GM21515 (cell line): ENCODE data around the gene WWOX.

Source experiments
- ATAC-seq: cut with Tn5 transposase; IDR thresholded peaks from one replicate; pipeline ENCODE4 v1.9.1; 2021; ENCODE audit not compliant: unreplicated experiment

The WWOX gene

GRCh38 chr16:78812582-78812981 is 713.1 kb downstream of the WWOX start:
- no peak for ATAC-seq

GRCh38 chr16:78813661-78814311 is 714.3 kb downstream of the WWOX start:
- ATAC-seq, result no peak

DNA sequence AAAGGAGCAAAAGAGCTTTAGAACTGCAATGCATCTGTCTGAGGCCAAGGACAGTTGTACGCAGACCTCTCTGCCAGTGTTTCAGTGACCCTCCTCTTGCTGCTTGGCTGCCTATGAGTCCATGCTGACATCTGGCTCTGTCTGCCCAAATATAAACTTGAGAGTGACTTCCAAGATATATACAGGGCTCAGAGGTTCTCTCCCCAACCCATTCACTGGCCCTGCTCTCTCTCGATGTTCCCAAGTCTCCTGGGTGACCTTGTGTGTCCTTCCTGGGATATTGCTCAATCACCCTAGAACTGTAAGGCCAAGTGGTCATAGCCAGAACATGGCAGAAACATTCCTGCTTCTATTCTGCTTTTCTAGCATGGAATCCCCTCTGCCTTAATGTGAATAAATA is 716.3 kb downstream of the WWOX start:
- no peak for ATAC-seq

- ATAC-seq, result no peak
These were observed 717.2 kb downstream of the WWOX start for GRCh38 chr16:78816499-78817195.

GRCh38 chr16:78817200-78817739 is 717.8 kb downstream of the WWOX start:
- ATAC-seq, result no peak

DNA sequence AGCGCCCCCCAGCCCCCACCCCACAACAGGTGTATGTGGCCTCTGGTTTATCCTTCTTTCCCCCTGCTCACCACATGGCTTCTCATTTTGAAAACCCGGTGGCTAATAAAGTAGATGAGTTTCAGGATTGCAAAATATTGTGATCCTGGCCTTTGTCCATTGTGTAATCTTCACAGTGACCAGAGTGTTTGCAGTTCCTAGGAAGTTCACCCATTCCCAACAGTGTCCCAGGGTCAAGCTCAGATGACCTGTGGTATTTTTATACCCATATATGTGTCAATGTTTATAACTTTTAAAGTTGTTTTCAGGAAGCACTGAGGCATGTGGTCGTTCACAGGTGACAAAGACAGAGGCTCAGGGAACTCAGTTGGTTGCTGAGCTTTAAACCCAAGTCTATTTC is 721.9 kb downstream of the WWOX start:
- ATAC-seq, result no peak

DNA sequence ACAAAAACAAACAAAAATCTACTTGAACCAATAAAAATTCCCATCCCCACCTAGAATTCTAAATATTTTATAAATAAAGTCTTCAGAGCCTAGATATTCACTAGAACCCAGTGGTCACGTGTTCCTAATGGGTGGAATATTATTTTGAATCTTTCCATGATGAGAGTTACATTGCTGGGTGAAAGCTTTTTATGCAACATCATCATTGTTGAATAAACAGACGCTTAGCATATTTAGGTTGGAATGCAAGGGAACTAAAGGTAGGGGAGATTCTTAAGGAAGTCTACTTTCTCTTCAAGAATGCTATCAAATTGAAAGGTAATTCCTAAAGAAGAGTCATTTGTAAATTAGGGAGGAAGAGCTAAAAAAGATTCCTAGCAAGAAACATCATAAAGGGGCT is 723.1 kb downstream of the WWOX start:
- ATAC-seq, result no peak

- ATAC-seq, result no peak
These were observed 723.6 kb downstream of the WWOX start for GRCh38 chr16:78823027-78823426.

- ATAC-seq, result no peak
These were observed 729.8 kb downstream of the WWOX start for GRCh38 chr16:78829280-78829679.

DNA sequence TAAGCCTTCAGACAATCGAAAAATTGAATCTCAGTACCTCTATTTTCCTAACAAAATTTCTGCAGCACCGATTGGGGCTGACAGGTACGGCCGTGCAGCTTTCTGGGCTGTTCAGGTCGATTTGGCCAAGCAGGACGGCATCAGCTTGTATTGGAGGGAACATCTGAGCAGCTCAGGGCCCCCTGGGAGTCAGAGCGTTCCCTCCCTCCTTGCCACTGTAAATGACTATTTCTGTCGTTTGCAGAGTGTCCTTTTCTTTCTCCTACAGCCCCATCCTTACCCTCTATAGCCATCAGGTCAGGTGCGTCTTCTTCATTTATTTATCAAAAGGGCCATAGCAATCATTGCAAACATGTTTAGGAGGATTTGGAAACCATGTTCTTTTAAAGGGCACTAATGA is 731.1 kb downstream of the WWOX start:
- no peak for ATAC-seq

DNA sequence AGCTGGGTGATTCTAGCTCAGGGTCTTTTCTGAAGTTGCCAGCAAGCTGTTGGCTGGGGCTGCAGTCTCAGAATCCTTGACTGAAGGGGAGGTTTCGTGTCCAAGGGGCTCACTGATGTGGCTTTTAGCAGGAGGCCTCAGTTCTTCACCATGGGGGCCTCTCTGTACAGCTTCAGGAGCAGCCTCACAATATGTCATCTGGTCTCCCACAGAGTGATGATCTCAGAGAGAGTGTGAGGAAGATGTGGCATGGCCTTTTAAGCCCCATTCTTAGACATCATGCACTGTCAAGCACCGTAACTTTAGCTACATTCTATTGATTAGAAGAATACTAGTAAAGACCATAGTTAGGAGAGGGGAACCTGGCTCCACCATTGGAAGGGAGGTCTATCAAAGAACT is 732.6 kb downstream of the WWOX start:
- no peak for ATAC-seq

- no peak for ATAC-seq
These were observed 737.5 kb downstream of the WWOX start for GRCh38 chr16:78836802-78837491.

DNA sequence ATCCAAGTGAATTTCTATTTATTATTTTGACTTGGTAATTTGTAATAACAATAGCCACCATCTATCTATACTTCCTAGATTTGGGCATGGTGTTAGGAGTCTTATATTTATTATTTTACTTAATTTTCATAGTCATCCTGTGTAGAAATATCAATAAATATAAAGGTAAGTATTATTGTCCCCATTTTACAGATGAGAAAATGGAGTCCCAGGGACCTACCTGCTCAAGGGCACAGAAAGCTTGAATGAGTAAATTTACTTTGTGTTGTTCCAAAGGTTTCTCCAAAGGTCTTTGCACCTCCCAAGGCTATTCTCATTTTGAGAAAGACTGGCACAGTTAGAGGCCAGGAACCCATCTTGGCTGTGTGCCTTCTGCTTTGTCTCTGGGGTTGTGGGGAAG is 738.3 kb downstream of the WWOX start:
- no peak for ATAC-seq

DNA sequence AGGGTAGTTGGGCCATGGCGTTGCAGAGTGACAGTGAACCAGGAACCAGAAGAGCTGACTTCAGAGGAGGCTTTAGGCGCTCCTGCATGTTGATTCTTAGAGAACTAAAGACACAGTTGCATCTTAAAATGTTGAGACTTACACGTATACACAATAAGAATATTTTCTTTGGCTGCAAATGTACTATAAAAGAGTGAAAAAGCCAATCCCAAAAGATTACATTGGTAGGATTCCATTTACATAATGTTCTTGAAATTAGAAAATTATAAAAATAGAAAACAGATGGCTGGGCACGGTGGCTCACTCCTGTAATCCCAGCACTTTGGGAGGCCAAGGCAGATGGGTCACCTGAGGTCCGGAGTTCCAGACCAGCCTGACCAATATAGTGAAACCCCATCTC is 738.8 kb downstream of the WWOX start:
- ATAC-seq, result no peak

GRCh38 chr16:78842950-78843349 is 743.5 kb downstream of the WWOX start:
- ATAC-seq, result no peak

GRCh38 chr16:78843978-78844377 is 744.5 kb downstream of the WWOX start:
- no peak for ATAC-seq

DNA sequence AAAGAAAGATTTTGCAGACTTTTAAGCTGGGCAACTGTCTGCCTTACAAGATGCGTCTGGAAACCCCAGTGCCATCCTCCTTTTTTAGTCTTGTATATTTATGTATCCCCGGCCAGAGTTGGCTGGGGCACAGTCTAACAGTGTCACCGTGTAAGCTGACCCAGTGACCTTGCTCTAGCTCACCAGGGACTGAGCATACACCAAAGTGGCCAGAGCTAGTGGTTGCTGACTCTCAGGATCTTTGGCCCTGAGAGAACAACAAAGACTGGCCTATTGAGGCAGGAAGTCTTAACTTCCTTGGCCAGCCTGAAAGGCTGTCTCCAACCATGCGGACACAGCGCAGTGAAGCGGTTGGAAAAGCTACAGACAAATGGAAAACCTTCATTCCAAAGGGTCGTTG is 745.2 kb downstream of the WWOX start:
- ATAC-seq, result no peak

DNA sequence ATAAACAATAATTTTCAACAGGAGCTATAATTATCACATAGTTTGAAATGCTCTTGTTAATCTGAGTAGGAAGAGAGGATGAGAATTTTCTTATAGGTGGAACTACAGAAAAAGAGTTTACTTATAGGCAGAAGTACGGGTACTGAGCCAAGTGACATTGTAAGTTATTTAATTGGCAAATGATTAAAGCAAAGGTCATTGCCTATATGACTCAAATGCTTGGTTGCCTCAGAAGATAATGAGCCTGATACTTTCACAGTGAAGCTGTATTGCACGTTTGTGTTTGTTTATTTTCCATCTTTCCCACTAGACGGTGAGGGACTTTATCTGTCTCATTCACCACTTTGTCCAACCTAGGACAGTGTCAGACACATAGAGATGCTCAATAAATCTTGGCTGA is 751.8 kb downstream of the WWOX start:
- ATAC-seq, result no peak

GRCh38 chr16:78852081-78852635 is 752.7 kb downstream of the WWOX start:
- no peak for ATAC-seq

GRCh38 chr16:78862022-78862421 is 762.6 kb downstream of the WWOX start:
- no peak for ATAC-seq

DNA sequence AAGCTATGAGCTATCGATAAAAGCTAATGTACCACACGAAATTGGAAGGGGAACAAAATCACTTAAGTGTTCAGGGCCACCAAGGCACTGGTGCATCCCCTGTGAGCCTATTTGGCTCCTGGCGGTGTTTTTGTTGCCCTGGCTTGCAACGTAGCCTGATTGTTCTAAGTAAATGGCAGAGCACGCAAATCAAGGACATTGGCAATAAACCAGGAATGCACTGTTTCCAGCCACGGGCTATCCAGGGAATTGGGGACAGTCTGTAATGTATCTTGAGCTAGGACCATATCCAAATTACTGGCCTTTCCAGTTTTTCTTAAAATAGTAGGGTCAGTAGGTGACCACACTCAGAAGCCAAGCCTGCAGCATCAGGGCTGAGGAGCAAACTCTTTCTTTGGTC is 767.1 kb downstream of the WWOX start:
- no peak for ATAC-seq

GRCh38 chr16:78869492-78869891 is 770.0 kb downstream of the WWOX start:
- ATAC-seq, result no peak
